H1 (cell line): ENCODE measurements around the gene NCAPD3. TPM values are rescaled to one million over a fixed set of nuclear protein-coding genes. Genes with fewer than 3 reads are reported as not detected.

Experiments used
- CTCF ChIA-PET: fragments of 300-600 bp; sonication (Branson Sonifier 250); formaldehyde crosslinking; loops from one replicate; lab custom pipeline; 2021; ENCODE audit not compliant: partially characterized antibody; lab: Charles Lee
- POLR2A ChIA-PET: fragments of 300-600 bp; sonication (Branson Sonifier 250); formaldehyde crosslinking; loops from one replicate; lab custom pipeline; 2021; ENCODE audit warnings: inconsistent platforms; ENCODE audit not compliant: partially characterized antibody; lab: Charles Lee
- DNase-seq, 2 experiments: peaks; one replicate each; pipeline versions ENCODE4 v3.0.0 to v3.0.0-alpha.2; 2010 to 2022; ENCODE audit warnings: low spot score in 2 of 2, low read depth in 1 of 2, mixed read lengths in 1 of 2
- FAIRE-seq: peaks from 2 replicates; lab custom pipeline; 2011; peaks lifted over from hg19 to GRCh38; lab: Jason Lieb, UNC
- H2AFZ ChIP-seq: 2 replicates; pipeline ENCODE4 v1.8.1; 2012; ENCODE audit warnings: low read length, inconsistent platforms
- H2AK5ac ChIP-seq: 2 replicates; pipeline ENCODE4 v1.6.1; 2013; ENCODE audit warnings: low read depth, low read length
- H2BK120ac ChIP-seq: replicated peaks from 2 replicates; pipeline ENCODE3; 2013; ENCODE audit warnings: low read depth, low read length, inconsistent platforms
- H2BK12ac ChIP-seq: 2 replicates; pipeline ENCODE4 v1.6.1; 2013; ENCODE audit warnings: low read depth, low read length
- H2BK15ac ChIP-seq: 2 replicates; pipeline ENCODE4 v1.6.1; 2013; ENCODE audit warnings: low read length
- H2BK20ac ChIP-seq: 2 replicates; pipeline ENCODE4 v1.6.1; 2013; ENCODE audit warnings: low read length
- H2BK5ac ChIP-seq: 2 replicates; pipeline ENCODE4 v1.6.1; 2013; ENCODE audit warnings: low read depth, low read length
- H3K14ac ChIP-seq: 2 replicates; pipeline ENCODE4 v1.6.1; 2013; ENCODE audit warnings: inconsistent platforms; ENCODE audit not compliant: insufficient read length
- H3K18ac ChIP-seq: 2 replicates; pipeline ENCODE4 v1.6.1; 2013; ENCODE audit warnings: low read length; ENCODE audit errors: extremely low read depth
- H3K23ac ChIP-seq: 2 replicates; pipeline ENCODE4 v1.6.1; 2013; ENCODE audit warnings: inconsistent platforms; ENCODE audit not compliant: insufficient read length
- H3K23me2 ChIP-seq: 2 replicates; pipeline ENCODE4 v1.6.1; 2013; ENCODE audit warnings: low read depth, low read length
- H3K27ac ChIP-seq: 2 replicates; pipeline ENCODE4 v1.6.1; 2011; ENCODE audit warnings: low read depth, low read length, inconsistent platforms
- H3K27me3 ChIP-seq, 4 experiments: replicated peaks in 1 of 4; 1 replicate in 1 of 4; 2 replicates in 3 of 4; pipeline versions ENCODE4 v1.6.1 to v1.8.1; 2011 to 2013; ENCODE audit warnings: low read length in 3 of 4, mild to moderate bottlenecking in 3 of 4, inconsistent platforms in 2 of 4, mixed read lengths in 2 of 4, moderate library complexity in 1 of 4; ENCODE audit not compliant: control insufficient read depth in 3 of 4, insufficient read depth in 3 of 4; ENCODE audit errors: extremely low read depth in 1 of 4
- H3K36me3 ChIP-seq, 4 experiments: 2 replicates each; pipeline versions ENCODE4 v1.6.1 to v1.8.1; 2011 to 2013; ENCODE audit warnings: mild to moderate bottlenecking in 4 of 4, low read length in 3 of 4, moderate library complexity in 2 of 4, control low read depth in 1 of 4, inconsistent platforms in 1 of 4; ENCODE audit not compliant: insufficient read depth in 4 of 4, control insufficient read depth in 2 of 4
- H3K4ac ChIP-seq: replicated peaks from 2 replicates; pipeline ENCODE3; 2013; ENCODE audit warnings: low read length, low read depth, mixed read lengths, inconsistent platforms; ENCODE audit not compliant: insufficient read length
- H3K4me1 ChIP-seq, 4 experiments: replicated peaks in 1 of 4; 1 replicate in 1 of 4; 2 replicates in 3 of 4; pipeline versions ENCODE4 v1.6.1 to v1.8.1; 2011 to 2013; ENCODE audit warnings: low read length in 3 of 4, inconsistent platforms in 2 of 4, mixed read lengths in 1 of 4; ENCODE audit not compliant: insufficient read depth in 4 of 4, control insufficient read depth in 3 of 4
- H3K4me2 ChIP-seq, 2 experiments: 2 replicates each; pipeline versions ENCODE4 v1.6.1 to v1.8.1; 2011 to 2013; ENCODE audit warnings: low read depth in 2 of 2, low read length in 2 of 2, control low read depth in 1 of 2, inconsistent platforms in 1 of 2, mild to moderate bottlenecking in 1 of 2; ENCODE audit not compliant: insufficient read depth in 1 of 2
- H3K4me3 ChIP-seq, 4 experiments: fragments of 200-600, 300-600 bp in 1 of 4; sonication (generic), shearing (Covaris generic), sonication (Bioruptor Twin) in 1 of 4; 2 replicates each; pipeline versions ENCODE4 v1.5.1 to v1.8.1; 2011 to 2016; ENCODE audit warnings: low read length in 4 of 4, low read depth in 3 of 4, control low read depth in 2 of 4, inconsistent platforms in 2 of 4, mild to moderate bottlenecking in 2 of 4, mixed read lengths in 1 of 4, moderate library complexity in 1 of 4; ENCODE audit not compliant: insufficient read depth in 2 of 4; ENCODE audit errors: extremely low read depth in 1 of 4
- H3K56ac ChIP-seq: replicated peaks from 2 replicates; pipeline ENCODE3; 2013; ENCODE audit warnings: low read depth, mild to moderate bottlenecking, mixed read lengths, low read length, inconsistent platforms; ENCODE audit not compliant: insufficient read length
- H3K79me1 ChIP-seq: 2 replicates; pipeline ENCODE4 v1.6.1; 2013; ENCODE audit warnings: low read depth, low read length, control low read depth
- H3K79me2 ChIP-seq, 2 experiments: 2 replicates each; pipeline versions ENCODE4 v1.6.1 to v1.8.1; 2012 to 2013; ENCODE audit warnings: low read length in 2 of 2, mild to moderate bottlenecking in 2 of 2, inconsistent platforms in 1 of 2; ENCODE audit not compliant: insufficient read depth in 2 of 2, control insufficient read depth in 1 of 2
- H3K9ac ChIP-seq, 4 experiments: replicated peaks in 1 of 4; 1 replicate in 1 of 4; 2 replicates in 3 of 4; pipeline versions ENCODE4 v1.6.1 to v1.8.1; 2011 to 2013; ENCODE audit warnings: low read depth in 3 of 4, low read length in 3 of 4, control low read depth in 2 of 4, mild to moderate bottlenecking in 2 of 4, moderate library complexity in 2 of 4, inconsistent platforms in 1 of 4; ENCODE audit errors: extremely low read depth in 1 of 4
- H3K9me3 ChIP-seq, 2 experiments: 2 replicates each; pipeline versions ENCODE4 v1.6.1 to v1.8.1; 2012 to 2013; ENCODE audit warnings: mild to moderate bottlenecking in 2 of 2, moderate library complexity in 2 of 2, control low read depth in 1 of 2, inconsistent platforms in 1 of 2, low read depth in 1 of 2, low read length in 1 of 2, mixed read lengths in 1 of 2; ENCODE audit not compliant: insufficient read depth in 2 of 2
- H4K20me1 ChIP-seq, 2 experiments: replicated peaks in 1 of 2; 2 replicates each; pipeline versions ENCODE3 to v1.8.1; 2011 to 2013; ENCODE audit warnings: inconsistent platforms in 2 of 2, low read length in 2 of 2, mild to moderate bottlenecking in 1 of 2; ENCODE audit not compliant: insufficient read depth in 2 of 2, control insufficient read depth in 1 of 2
- H4K5ac ChIP-seq: 2 replicates; pipeline ENCODE4 v1.6.1; 2013; ENCODE audit warnings: low read length, low read depth, mixed read lengths, inconsistent platforms; ENCODE audit not compliant: insufficient read length
- H4K8ac ChIP-seq: 2 replicates; pipeline ENCODE4 v1.8.0; 2013; ENCODE audit warnings: mild to moderate bottlenecking, moderate library complexity, low read length, inconsistent platforms; ENCODE audit not compliant: insufficient read depth; ENCODE audit errors: extremely low read depth
- H4K91ac ChIP-seq: replicated peaks from 2 replicates; pipeline ENCODE3; 2013; ENCODE audit warnings: low read length, mixed read lengths, inconsistent platforms; ENCODE audit not compliant: insufficient read length
- ASH2L ChIP-seq: fragments of 200-600, 300-600 bp; sonication (generic); IDR thresholded peaks from one replicate; pipeline ENCODE4 v1.7.1; 2017; ENCODE audit warnings: low read length
- BCL11A ChIP-seq, 2 experiments: IDR thresholded peaks; one replicate each; pipeline ENCODE4 v1.6.1; 2011; ENCODE audit warnings: low read depth in 2 of 2, low read length in 2 of 2, mild to moderate bottlenecking in 2 of 2
- EGR1 ChIP-seq: IDR thresholded peaks from 2 replicates; pipeline ENCODE4 v1.6.1; 2011; ENCODE audit warnings: low read depth, low read length, borderline replicate concordance
- EZH2 ChIP-seq: fragments of 200-600 bp; sonication (generic); IDR thresholded peaks from 2 replicates; pipeline ENCODE4 v1.7.1; 2012; ENCODE audit warnings: low read depth, mild to moderate bottlenecking, moderate library complexity, low read length, inconsistent platforms; ENCODE audit not compliant: severe bottlenecking
- GABPA ChIP-seq: IDR thresholded peaks from 2 replicates; pipeline ENCODE4 v1.6.1; 2011; ENCODE audit warnings: mild to moderate bottlenecking, low read length, moderate library complexity, borderline replicate concordance; ENCODE audit not compliant: insufficient read depth
- HDAC2 ChIP-seq, 2 experiments: fragments of 300-600 bp in 1 of 2; sonication (generic) in 1 of 2; IDR thresholded peaks; 2 replicates each; pipeline ENCODE4 v1.6.1; 2011 to 2012; ENCODE audit warnings: low read depth in 2 of 2, low read length in 2 of 2, mild to moderate bottlenecking in 2 of 2, moderate library complexity in 2 of 2, borderline replicate concordance in 1 of 2, inconsistent platforms in 1 of 2
- KDM5A ChIP-seq: fragments of 200-600 bp; IDR thresholded peaks from 2 replicates; pipeline ENCODE4 v1.7.1; 2012; ENCODE audit warnings: mild to moderate bottlenecking, low read length, inconsistent platforms, mixed read lengths
- POLR2AphosphoS5 ChIP-seq: IDR thresholded peaks from 2 replicates; pipeline ENCODE4 v1.6.1; 2011; ENCODE audit warnings: low read depth, low read length
- RXRA ChIP-seq: IDR thresholded peaks from 2 replicates; pipeline ENCODE4 v1.6.1; 2011; ENCODE audit warnings: low read depth, mild to moderate bottlenecking, low read length, moderate library complexity; ENCODE audit not compliant: insufficient read depth
- SIRT6 ChIP-seq: IDR thresholded peaks from one replicate; pipeline ENCODE4 v1.7.1; 2012; ENCODE audit warnings: low read length, inconsistent platforms
- SIX5 ChIP-seq: IDR thresholded peaks from 2 replicates; pipeline ENCODE4 v1.6.1; 2011; ENCODE audit warnings: mild to moderate bottlenecking, low read depth, low read length
- SP1 ChIP-seq: IDR thresholded peaks from 2 replicates; pipeline ENCODE4 v1.6.1; 2011; ENCODE audit warnings: low read depth, low read length
- SP2 ChIP-seq: IDR thresholded peaks from 2 replicates; pipeline ENCODE4 v1.6.1; 2012; ENCODE audit warnings: mild to moderate bottlenecking, low read length, inconsistent platforms
- SUZ12 ChIP-seq: fragments of 200-600 bp; sonication (generic); IDR thresholded peaks from 2 replicates; pipeline ENCODE4 v1.6.1; 2012; ENCODE audit warnings: mild to moderate bottlenecking, inconsistent platforms, low read length, moderate library complexity, mixed read lengths
- TBP ChIP-seq: IDR thresholded peaks from 2 replicates; pipeline ENCODE4 v1.6.1; 2011; ENCODE audit warnings: low read depth, low read length, improper control_type of control experiment
- WGBS, 2 experiments: shearing (Covaris generic) in 1 of 2; methylation state at CpG; one replicate each; pipeline versions ENCODE4 v1.1.6 to v1.1.7; 2013 to 2015; ENCODE audit warnings: low lambda C conversion rate in 2 of 2, mixed read lengths in 2 of 2, inconsistent platforms in 1 of 2, low coverage in 1 of 2, missing lambda C conversion rate in 1 of 2; ENCODE audit not compliant: insufficient replicate concordance in 2 of 2, insufficient coverage in 1 of 2, insufficient read length in 1 of 2; ENCODE audit errors: extremely low coverage in 1 of 2, missing lambda C conversion rate in 1 of 2; 5-methylcytosine and 5-hydroxymethylcytosine counted together
- polyA plus RNA-seq, 7 experiments: library from polyadenylated mRNA; depleted of rRNA in 3 of 7; stranded (reverse) in 5 of 7; unstranded in 2 of 7; fragments of >200 nt in 5 of 7; fragments of 200-250 nt in 2 of 7; gene quantifications; 1 replicate in 5 of 7; 2 replicates in 1 of 7; 4 replicates in 1 of 7; pipeline versions ENCODE4 v1.2.1 to v1.2.3, GENCODE V29; 2011 to 2013; ENCODE audit warnings: missing spikeins in 2 of 7, mixed read lengths in 2 of 7
- total RNA-seq: library from RNA; stranded (reverse); fragmentation: NEBNext Ultra II Directional; extraction: Animal tissue kit (Norgen Biotek cat#: 25700); gene quantifications from 2 replicates; pipeline ENCODE4 v1.2.1, GENCODE V29; 2021

Gene NCAPD3
- total and polyA plus RNA-seq, 2 of the 8 experiments (the other 6 are each of a cell fraction or from before 2014, with no cell fraction given): 26.5 to 55.2 TPM

DNA sequence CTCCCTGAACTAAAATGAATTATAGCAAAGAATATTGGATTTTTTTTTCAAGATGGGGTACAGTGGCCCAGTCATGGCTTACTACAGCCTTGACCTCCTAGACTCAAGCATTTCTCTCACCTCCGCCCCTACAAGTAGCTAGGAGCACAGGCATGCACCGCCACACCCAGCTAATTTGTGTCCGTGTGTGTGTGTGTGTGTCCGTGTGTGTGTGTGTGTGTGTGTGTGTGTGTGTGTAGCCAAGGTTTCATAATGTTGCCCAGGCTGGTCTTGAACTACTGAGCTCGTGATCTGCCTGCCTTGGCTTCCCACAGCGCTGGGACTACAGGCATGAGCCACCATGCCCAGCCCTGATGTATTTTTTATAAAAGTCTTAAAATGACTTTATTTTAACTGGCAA, 16.8 kb upstream of the NCAPD3 start:
- no peak overlapping the region for H2BK5ac ChIP-seq
- H2BK120ac ChIP-seq: no peak overlapping the region
- H3K79me1 ChIP-seq: no peaks in the 10 kb centered on the region
- WGBS, 2 experiments: 75% methylated on average over 6 of the region's 6 CpGs; no CpG with 5 or more reads in 1 of the 2 experiments
- no peak overlapping the region for H2AFZ ChIP-seq
- H3K56ac ChIP-seq: no peak overlapping the region
- H2BK20ac ChIP-seq: no peak overlapping the region
- H3K9ac ChIP-seq: no peak overlapping the region
- H4K5ac ChIP-seq: no peak overlapping the region
- no peak overlapping the region for H3K4me3 ChIP-seq
- ChIA-PET POLR2A (interaction anchor here (0.7 to 2.4 kb wide), 3 partner anchors 14 to 16 kb away, joined by 3 to 7 read pairs (median 6); partner anchors contain the start of gene VPS26B), CTCF (interaction anchor here (0.6 to 2.4 kb wide), 6 partner anchors 9 to 33 kb away, joined by 3 to 8 read pairs (median 3); partner anchors contain the start of gene VPS26B)
- no peak overlapping the region for H4K91ac ChIP-seq
- no peak overlapping the region for H3K23ac ChIP-seq
- no peak overlapping the region for H3K4ac ChIP-seq
- H4K20me1 ChIP-seq: no peaks in the 10 kb centered on the region
- no peaks in the 10 kb centered on the region for H3K4me1 ChIP-seq
- no peak overlapping the region for H2BK12ac ChIP-seq
- no peak overlapping the region for H2BK15ac ChIP-seq
- FAIRE-seq (no peak), DNase-seq (no peak)
- H3K36me3 ChIP-seq: peaks cover 0 to 8% (median 3%) of the 10 kb centered on the region in 4 experiments; a peak in 4 of 8 replicates
- no peaks in the 10 kb centered on the region for H3K23me2 ChIP-seq
- H3K79me2 ChIP-seq: no peaks in the 10 kb centered on the region
- H3K4me2 ChIP-seq: no peak overlapping the region
- H2AK5ac ChIP-seq: no peak overlapping the region
- no peak overlapping the region for H3K27ac ChIP-seq
- H3K9me3 ChIP-seq: no peaks in the 10 kb centered on the region
- H4K8ac ChIP-seq: no peak overlapping the region
- H3K18ac ChIP-seq: no peak overlapping the region
- H3K14ac ChIP-seq: no peak overlapping the region
- H3K27me3 ChIP-seq: no peaks in the 10 kb centered on the region
- no peak for TF ChIP-seq BCL11A (IDR thresholded peaks at IDR 0.05; ENCODE audit: low read depth in 2 of 2, low read length in 2 of 2)
- no peak for TF ChIP-seq EZH2
- TF ChIP-seq SIRT6: no peak
- TF ChIP-seq HDAC2 (IDR thresholded peaks at IDR 0.05; ENCODE audit: borderline replicate concordance in 1 of 2, low read depth in 2 of 2, low read length in 2 of 2): no peak
- TF ChIP-seq GABPA: no peak
- no peak for TF ChIP-seq TBP
- TF ChIP-seq EGR1: no peak
- TF ChIP-seq SIX5: no peak
- TF ChIP-seq RXRA: no peak
- TF ChIP-seq POLR2AphosphoS5: no peak
- no peak for TF ChIP-seq SP1
- no peak for TF ChIP-seq SUZ12
- TF ChIP-seq KDM5A: no peak
- TF ChIP-seq SP2: no peak
- TF ChIP-seq ASH2L: no peak
